SK-N-SH (cell line): ENCODE results near the gene RAD9B. TPM values are rescaled to one million over a fixed set of nuclear protein-coding genes. Genes with fewer than 3 reads are reported as not detected.

Experiments used
- CTCF ChIA-PET: fragments of 300-600, 350-600 bp; formaldehyde crosslinking; extraction: SDS; loops from one replicate; lab custom pipeline; 2021; lab: Yijun Ruan, JAX
- POLR2A ChIA-PET: fragments of 350-600 bp; sonication (Branson Sonifier 250); formaldehyde crosslinking; extraction: SDS; loops from one replicate; lab custom pipeline; 2020; ENCODE audit warnings: antibody characterized with exemption, inconsistent platforms; lab: Yijun Ruan, JAX
- DNase-seq: peaks from one replicate; pipeline ENCODE4 v3.0.0; 2012
- H2AFZ ChIP-seq: fragments of 200-600 bp; sonication (generic); 2 replicates; pipeline ENCODE4 v1.8.1; 2016; ENCODE audit warnings: antibody characterized with exemption, mild to moderate bottlenecking, low read depth
- H3F3A ChIP-seq: fragments of 200-600 bp; sonication (generic); replicated peaks from 2 replicates; pipeline ENCODE3; 2016; ENCODE audit warnings: antibody characterized with exemption, mild to moderate bottlenecking; ENCODE audit not compliant: insufficient read depth
- H3K27ac ChIP-seq, 2 experiments: fragments of 200-500 bp in 1 of 2; fragments of 200-600 bp in 1 of 2; sonication (Bioruptor generic) in 1 of 2; sonication (generic), shearing (Covaris generic) in 1 of 2; 2 replicates each; pipeline versions ENCODE4 v1.5.1 to v1.6.1; 2014 to 2016; ENCODE audit warnings: low read depth in 2 of 2, inconsistent platforms in 1 of 2, low read length in 1 of 2, mild to moderate bottlenecking in 1 of 2, mixed read lengths in 1 of 2
- H3K27me3 ChIP-seq: fragments of 200-600 bp; sonication (generic), shearing (Covaris generic); 2 replicates; pipeline ENCODE4 v1.6.1; 2016; ENCODE audit warnings: mixed run types; ENCODE audit not compliant: insufficient read depth
- H3K36me3 ChIP-seq, 2 experiments: fragments of 200-500 bp in 1 of 2; fragments of 200-600 bp in 1 of 2; sonication (Bioruptor generic) in 1 of 2; sonication (generic) in 1 of 2; replicated peaks in 1 of 2; 2 replicates each; pipeline versions ENCODE3 to v1.5.1; 2014 to 2016; ENCODE audit warnings: low read length in 1 of 2, mild to moderate bottlenecking in 1 of 2; ENCODE audit not compliant: insufficient read depth in 2 of 2, control insufficient read depth in 1 of 2
- H3K4me1 ChIP-seq, 2 experiments: fragments of 200-500 bp in 1 of 2; fragments of 200-600 bp in 1 of 2; sonication (Bioruptor generic) in 1 of 2; sonication (generic), shearing (Covaris generic) in 1 of 2; 2 replicates each; pipeline versions ENCODE4 v1.5.1 to v1.6.1; 2014 to 2016; ENCODE audit warnings: low read depth in 1 of 2, low read length in 1 of 2, mixed run types in 1 of 2; ENCODE audit not compliant: insufficient read depth in 2 of 2, control insufficient read depth in 1 of 2
- H3K4me2 ChIP-seq: fragments of 200-600 bp; sonication (generic), shearing (Covaris generic); 2 replicates; pipeline ENCODE4 v1.6.1; 2017; ENCODE audit warnings: mixed run types
- H3K4me3 ChIP-seq, 2 experiments: fragments of 200-500 bp in 1 of 2; fragments of 200-600 bp in 1 of 2; sonication (Bioruptor generic) in 1 of 2; sonication (generic), shearing (Covaris generic) in 1 of 2; 2 replicates each; pipeline versions ENCODE4 v1.5.1 to v1.8.1; 2014 to 2016; ENCODE audit warnings: low read depth in 2 of 2, inconsistent platforms in 1 of 2, low read length in 1 of 2, mild to moderate bottlenecking in 1 of 2, mixed read lengths in 1 of 2, moderate library complexity in 1 of 2
- H3K79me2 ChIP-seq: fragments of 200-600 bp; sonication (generic); 2 replicates; pipeline ENCODE4 v1.8.1; 2017; ENCODE audit warnings: mild to moderate bottlenecking; ENCODE audit not compliant: insufficient read depth
- H3K9ac ChIP-seq: fragments of 200-600 bp; sonication (generic); 2 replicates; pipeline ENCODE4 v1.6.1; 2017; ENCODE audit warnings: mixed run types
- H3K9me2 ChIP-seq: fragments of 200-600 bp; sonication (generic); 2 replicates; pipeline ENCODE4 v1.6.1; 2017; ENCODE audit warnings: mixed run types
- H3K9me3 ChIP-seq: fragments of 200-600 bp; sonication (generic); 2 replicates; pipeline ENCODE4 v1.6.1; 2017; ENCODE audit warnings: mixed run types, mild to moderate bottlenecking, moderate library complexity
- H4K20me1 ChIP-seq: fragments of 200-600 bp; sonication (generic); 2 replicates; pipeline ENCODE4 v1.6.1; 2017; ENCODE audit warnings: mild to moderate bottlenecking, mixed run types; ENCODE audit not compliant: insufficient read depth
- CHD2 ChIP-seq: fragments of 150-350 bp; IDR thresholded peaks from 2 replicates; pipeline ENCODE4 v1.6.1; 2018; ENCODE audit warnings: low read length; ENCODE audit not compliant: partially characterized antibody
- CTCF ChIP-seq: fragments of 200-600 bp; sonication (generic); IDR thresholded peaks from 2 replicates; pipeline ENCODE4 v1.6.1; 2017; ENCODE audit warnings: antibody characterized with exemption, mild to moderate bottlenecking, moderate library complexity
- FOXJ3 ChIP-seq: sonication (generic); formaldehyde crosslinking; IDR thresholded peaks from 2 replicates; pipeline ENCODE4 v1.5.1; 2020; ENCODE audit warnings: mild to moderate bottlenecking, missing genetic modification reagents
- GABPA ChIP-seq: IDR thresholded peaks from 2 replicates; pipeline ENCODE4 v1.4.0; 2012; ENCODE audit warnings: low read depth, mild to moderate bottlenecking
- GATA2 ChIP-seq: sonication (generic); formaldehyde crosslinking; IDR thresholded peaks from 2 replicates; pipeline ENCODE4 v1.5.0; 2020; ENCODE audit warnings: mild to moderate bottlenecking, missing genetic modification reagents
- JUND ChIP-seq: IDR thresholded peaks from 2 replicates; pipeline ENCODE4 v1.4.0; 2012
- MEF2A ChIP-seq: IDR thresholded peaks from 2 replicates; pipeline ENCODE4 v1.4.0; 2012; ENCODE audit warnings: low read depth, borderline replicate concordance
- MXI1 ChIP-seq: IDR thresholded peaks from 2 replicates; pipeline ENCODE4 v1.6.1; 2012; ENCODE audit warnings: mild to moderate bottlenecking, low read depth, low read length, improper control_type of control experiment
- NFIC ChIP-seq: IDR thresholded peaks from 2 replicates; pipeline ENCODE4 v1.4.0; 2012; ENCODE audit warnings: borderline replicate concordance
- NRF1 ChIP-seq: IDR thresholded peaks from 2 replicates; pipeline ENCODE4 v1.6.1; 2012; ENCODE audit warnings: low read depth, mild to moderate bottlenecking, low read length
- RFX5 ChIP-seq: IDR thresholded peaks from 2 replicates; pipeline ENCODE4 v1.6.1; 2012; ENCODE audit warnings: mild to moderate bottlenecking, improper control_type of control experiment, low read length
- SIN3A ChIP-seq: IDR thresholded peaks from 2 replicates; pipeline ENCODE4 v1.6.1; 2012; ENCODE audit warnings: low read depth, mild to moderate bottlenecking, low read length, moderate library complexity, borderline replicate concordance
- SMC3 ChIP-seq: IDR thresholded peaks from 2 replicates; pipeline ENCODE4 v1.6.1; 2012; ENCODE audit warnings: low read depth, low read length, improper control_type of control experiment
- TAF1 ChIP-seq: IDR thresholded peaks from 2 replicates; pipeline ENCODE4 v1.6.1; 2012; ENCODE audit warnings: low read depth, mild to moderate bottlenecking, low read length, moderate library complexity, borderline replicate concordance
- TEAD4 ChIP-seq: IDR thresholded peaks from 2 replicates; pipeline ENCODE4 v1.4.0; 2012; ENCODE audit warnings: mild to moderate bottlenecking, borderline replicate concordance; ENCODE audit not compliant: insufficient read depth
- ZBTB33 ChIP-seq: IDR thresholded peaks from 2 replicates; pipeline ENCODE4 v1.4.0; 2012; ENCODE audit warnings: low read depth, borderline replicate concordance
- WGBS: methylation state at CpG from one replicate; pipeline ENCODE4 v1.1.6; 2017; ENCODE audit warnings: low lambda C conversion rate; 5-methylcytosine and 5-hydroxymethylcytosine counted together
- polyA plus RNA-seq, 3 experiments: library from polyadenylated mRNA; depleted of rRNA; stranded (reverse); fragments of >200 nt; gene quantifications; 2 replicates each; pipeline ENCODE4 v1.2.3, GENCODE V29; 2012
- TF ChIP-seq, protein P1 (sequence below): IDR thresholded peaks from 2 replicates; pipeline ENCODE4 v1.4.0; 2012; ENCODE audit warnings: low read depth, borderline replicate concordance
- TF ChIP-seq, protein P2 (sequence below): fragments of 150-350 bp; IDR thresholded peaks from 2 replicates; pipeline ENCODE4 v1.6.1; 2016; ENCODE audit warnings: mild to moderate bottlenecking, low read depth, low read length

RAD9B gene
- polyA plus RNA-seq, 1 of the 3 experiments (the other 2 are of a cell fraction) = 0.20 TPM

DNA sequence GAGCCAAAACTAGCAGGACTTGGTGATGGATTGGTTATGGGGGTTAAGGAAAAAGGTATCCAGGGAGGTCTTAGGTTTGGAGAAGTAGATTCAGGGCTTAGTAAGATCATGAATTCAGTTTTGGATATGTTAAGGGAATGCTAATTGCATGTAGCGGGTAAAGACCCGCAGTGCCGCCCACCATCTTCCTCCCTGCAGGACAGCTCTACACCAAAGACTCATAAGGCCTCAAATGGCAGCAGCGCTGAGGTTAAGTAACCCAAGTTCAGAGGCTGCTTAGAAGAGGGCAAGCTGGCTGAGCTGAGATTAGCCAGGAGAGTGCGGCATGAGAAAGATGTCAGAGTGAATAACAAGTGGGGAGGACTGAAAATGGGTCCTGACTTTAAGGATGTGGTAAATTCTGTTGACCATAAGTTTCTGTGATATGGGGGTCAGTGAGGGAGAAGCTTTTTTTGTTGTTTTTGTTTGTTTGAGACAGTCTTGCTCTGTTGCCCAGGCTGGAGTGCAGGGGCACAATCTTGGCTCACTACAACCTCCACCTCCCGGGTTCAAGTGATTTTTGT is 26.2 kb downstream of the RAD9B start:
- Histone ChIP-seq H3K9ac (no peak overlapping the region), H3K36me3 (peaks cover 0 to 2% of the 10 kb centered on the region in 2 experiments), H3K4me3 (no peak overlapping the region)
- TF ChIP-seq TAF1 (no peak), RFX5 (no peak), GATA2 (CRISPR knock-in tag) (no peak), NRF1 (no peak), CHD2 (no peak), ZBTB33 (no peak), CTCF (no peak), SMC3 (no peak), SIN3A (no peak)
- TF ChIP-seq, all 33 proteins: peak for 0
- DNase-seq = no peak
- no peaks in the 10 kb centered on the region for H3F3A ChIP-seq
- H3K4me2 ChIP-seq = no peak overlapping the region
- H3K79me2 ChIP-seq = no peaks in the 10 kb centered on the region
- H3K9me3 ChIP-seq = no peaks in the 10 kb centered on the region
- no peak overlapping the region for H3K27ac ChIP-seq
- no peak overlapping the region for H2AFZ ChIP-seq
- peaks cover 0 to 10% of the 10 kb centered on the region in 2 experiments for H3K4me1 ChIP-seq
- H4K20me1 ChIP-seq = no peaks in the 10 kb centered on the region
- H3K9me2 ChIP-seq = no peaks in the 10 kb centered on the region
- WGBS = 86% methylated on average over 6 of the region's 6 CpGs
- H3K27me3 ChIP-seq = no peaks in the 10 kb centered on the region
- ChIA-PET CTCF (interaction anchor here (0.9 to 2.4 kb wide), 4 partner anchors 15 to 359 kb away, joined by 4 to 6 read pairs (median 4); no protein-coding TSS in a partner anchor), POLR2A (no interaction called here)

GRCh38 chr12:110530511-110530910 is 28.4 kb downstream of the RAD9B start:
- no peaks in the 10 kb centered on the region for H3K9me2 ChIP-seq
- no peak overlapping the region for H3K4me3 ChIP-seq
- H4K20me1 ChIP-seq = no peaks in the 10 kb centered on the region
- no peak for DNase-seq
- peaks cover 0 to 10% of the 10 kb centered on the region in 2 experiments for H3K4me1 ChIP-seq
- no peak overlapping the region for H2AFZ ChIP-seq
- H3K9ac ChIP-seq = no peak overlapping the region
- WGBS = 94% methylated on average over 2 of the region's 2 CpGs
- H3K27me3 ChIP-seq = no peaks in the 10 kb centered on the region
- peaks cover 9% of the 10 kb centered on the region; the same call in 1 of the 2 replicates for H3K79me2 ChIP-seq
- CTCF ChIA-PET = interaction anchor here (1.6 kb wide), 1 partner anchor 22 kb away, joined by 7 read pairs; no protein-coding TSS in a partner anchor
- no peak overlapping the region for H3K4me2 ChIP-seq
- H3K9me3 ChIP-seq = no peaks in the 10 kb centered on the region
- no peak for TF ChIP-seq SIN3A
- TF ChIP-seq, protein P1, sequence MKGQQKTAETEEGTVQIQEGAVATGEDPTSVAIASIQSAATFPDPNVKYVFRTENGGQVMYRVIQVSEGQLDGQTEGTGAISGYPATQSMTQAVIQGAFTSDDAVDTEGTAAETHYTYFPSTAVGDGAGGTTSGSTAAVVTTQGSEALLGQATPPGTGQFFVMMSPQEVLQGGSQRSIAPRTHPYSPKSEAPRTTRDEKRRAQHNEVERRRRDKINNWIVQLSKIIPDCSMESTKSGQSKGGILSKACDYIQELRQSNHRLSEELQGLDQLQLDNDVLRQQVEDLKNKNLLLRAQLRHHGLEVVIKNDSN = no peak
- TF ChIP-seq, protein P2, sequence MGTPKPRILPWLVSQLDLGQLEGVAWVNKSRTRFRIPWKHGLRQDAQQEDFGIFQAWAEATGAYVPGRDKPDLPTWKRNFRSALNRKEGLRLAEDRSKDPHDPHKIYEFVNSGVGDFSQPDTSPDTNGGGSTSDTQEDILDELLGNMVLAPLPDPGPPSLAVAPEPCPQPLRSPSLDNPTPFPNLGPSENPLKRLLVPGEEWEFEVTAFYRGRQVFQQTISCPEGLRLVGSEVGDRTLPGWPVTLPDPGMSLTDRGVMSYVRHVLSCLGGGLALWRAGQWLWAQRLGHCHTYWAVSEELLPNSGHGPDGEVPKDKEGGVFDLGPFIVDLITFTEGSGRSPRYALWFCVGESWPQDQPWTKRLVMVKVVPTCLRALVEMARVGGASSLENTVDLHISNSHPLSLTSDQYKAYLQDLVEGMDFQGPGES = no peak
- TF ChIP-seq JUND = no peak
- TF ChIP-seq TEAD4 = no peak
- no peak for TF ChIP-seq GABPA
- TF ChIP-seq FOXJ3 (CRISPR knock-in tag) = no peak
- TF ChIP-seq TAF1 = no peak
- TF ChIP-seq NFIC = no peak
- no peak for TF ChIP-seq NRF1
- no peak for TF ChIP-seq MXI1
- no peak for TF ChIP-seq MEF2A
- TF ChIP-seq, all 33 proteins: peak for 0
- POLR2A ChIA-PET = no interaction called here
- no peaks in the 10 kb centered on the region for H3F3A ChIP-seq
- peaks cover 5 to 11% of the 10 kb centered on the region in 2 experiments for H3K36me3 ChIP-seq
- H3K27ac ChIP-seq = no peak overlapping the region
